Transverse colon (tissue), 3 donors: ENCODE data around the gene CDKAL1.
"Not testable (repeated sequence)": the region's sequence is repeated elsewhere in the genome, so short reads cannot be mapped to it uniquely, and the experiment has no call there.

Experiments used
- CTCF ChIP-seq, 5 experiments: fragments of 200-600 bp in 3 of 5; fragments of 450-650 bp in 2 of 5; sonication (generic) in 3 of 5; IDR thresholded peaks; 1 replicate in 2 of 5; 2 replicates in 3 of 5; pipeline ENCODE4 v1.5.1; 2016 to 2017; ENCODE audit warnings: antibody characterized with exemption in 5 of 5, inconsistent platforms in 3 of 5, mild to moderate bottlenecking in 2 of 5, moderate library complexity in 1 of 5
- EP300 ChIP-seq: sonication (generic); formaldehyde crosslinking; IDR thresholded peaks from one replicate; pipeline ENCODE4 v1.6.1; 2017; ENCODE audit warnings: antibody characterized with exemption, low read depth
- POLR2A ChIP-seq: fragments of 450-650 bp; IDR thresholded peaks from one replicate; pipeline ENCODE4 v1.6.1; 2016; ENCODE audit warnings: antibody characterized with exemption, mild to moderate bottlenecking, moderate library complexity

DNA sequence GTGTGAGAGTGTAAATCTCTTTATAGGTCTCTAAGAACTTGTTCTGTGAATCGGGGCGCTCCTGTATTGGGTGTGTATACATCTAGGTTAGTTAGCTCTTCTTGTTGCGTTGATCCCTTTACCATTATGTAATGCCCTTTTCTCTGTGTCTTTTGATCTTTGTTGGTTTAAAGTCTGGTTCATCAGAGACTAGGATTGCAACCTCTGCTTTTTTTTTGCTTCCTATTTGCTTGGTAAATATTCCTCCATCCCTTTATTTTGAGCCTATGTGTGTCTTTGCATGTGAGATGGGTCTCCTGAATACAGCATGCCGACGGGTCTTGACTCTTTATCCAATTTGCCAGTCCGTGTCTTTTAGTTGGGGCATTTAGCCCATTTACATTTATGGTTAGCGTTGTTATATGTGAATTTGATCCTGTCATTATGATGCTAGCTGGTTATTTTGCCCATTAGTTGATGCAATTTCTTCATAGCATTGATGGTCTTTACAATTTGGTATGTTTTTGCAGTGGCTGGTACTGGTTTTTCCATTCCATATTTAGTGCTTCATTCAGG lies 60.1 kb downstream of the CDKAL1 start:
- not testable (repeated sequence) for TF ChIP-seq CTCF (IDR thresholded peaks at IDR 0.05); POLR2A; EP300
